NCI-H2227 treated with DMSO at 0.1 percent for 48 hours (cell line): ENCODE results near the gene TSPAN18.
A peak's percentile ranks its signal among the peaks of the same experiment; 100 is the strongest.

Source experiments
- DNase-seq: peaks from one replicate; lab custom pipeline; 2025; lab: John Stamatoyannopoulos, UW

The TSPAN18 gene

DNA sequence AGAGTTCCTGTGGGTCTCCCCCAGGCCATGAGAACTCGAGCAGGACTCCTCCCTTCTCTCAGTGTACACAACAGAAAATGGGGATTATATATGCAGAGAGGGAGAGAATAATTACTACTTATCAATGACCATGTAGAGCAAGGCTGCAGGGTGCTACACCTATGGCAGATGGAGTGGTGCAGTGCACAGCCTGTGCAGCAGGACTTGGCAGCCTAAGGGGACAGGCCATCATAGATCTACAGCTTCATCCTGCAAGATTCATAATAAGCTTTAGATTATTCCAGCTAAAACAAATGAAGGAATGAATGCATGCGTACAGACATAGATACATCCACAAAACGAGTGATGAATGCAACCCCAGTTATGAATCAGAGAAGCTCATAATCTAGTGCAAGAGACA lies 232.3 kb downstream of the TSPAN18 start:
- DNase-seq, result no peak

DNA sequence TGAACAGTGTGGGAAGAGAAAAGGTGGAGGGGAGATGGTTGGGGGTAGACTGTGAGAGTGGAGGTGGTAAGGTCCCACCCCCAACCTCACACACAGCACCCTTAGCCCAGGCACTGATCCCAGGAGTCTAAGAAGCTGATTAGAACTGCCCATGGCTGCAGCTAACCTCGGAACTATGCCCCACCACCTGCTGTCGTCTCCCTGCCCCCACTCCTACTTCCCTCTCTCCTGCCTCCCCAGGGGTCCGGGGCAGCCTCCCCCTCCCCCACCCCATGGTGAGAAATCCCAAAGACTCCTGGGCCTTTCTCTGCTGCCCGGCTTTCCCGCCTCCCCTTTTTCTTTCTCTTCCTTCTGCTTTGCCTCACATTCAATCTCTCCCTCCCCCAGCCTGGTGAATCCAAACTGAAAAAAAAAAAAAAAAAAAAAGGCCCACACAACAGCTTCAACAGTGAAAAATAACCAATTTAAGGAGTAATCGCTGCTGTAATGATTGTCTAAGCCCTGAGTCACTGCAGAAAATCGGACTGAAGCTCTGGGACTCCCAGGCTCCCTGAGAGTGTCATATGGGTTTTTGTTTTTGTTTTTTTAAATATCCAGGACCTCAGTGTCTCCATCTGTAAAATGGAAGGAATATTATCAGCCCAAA lies 233.6 kb downstream of the TSPAN18 start:
- peak; percentile 46 for DNase-seq

DNA sequence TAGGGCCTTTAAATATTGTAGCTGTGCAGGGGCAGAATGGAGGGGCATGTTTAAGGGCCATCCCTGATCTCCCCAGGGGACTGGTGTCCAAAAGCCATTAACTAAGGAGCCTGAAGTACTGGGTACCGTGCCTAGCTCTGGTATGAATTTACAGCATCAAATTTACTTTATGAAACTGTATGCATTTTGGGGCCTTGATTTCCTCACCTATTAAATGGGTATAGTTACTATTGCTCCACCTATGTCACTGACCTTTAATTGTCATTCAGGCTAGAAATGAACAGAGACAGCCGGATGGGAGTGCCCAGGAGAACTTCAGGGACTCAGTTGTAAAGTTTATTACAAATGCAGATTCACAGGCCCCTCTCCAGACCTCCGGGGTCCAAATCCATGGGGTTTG lies 235.7 kb downstream of the TSPAN18 start:
- no peak for DNase-seq

DNA sequence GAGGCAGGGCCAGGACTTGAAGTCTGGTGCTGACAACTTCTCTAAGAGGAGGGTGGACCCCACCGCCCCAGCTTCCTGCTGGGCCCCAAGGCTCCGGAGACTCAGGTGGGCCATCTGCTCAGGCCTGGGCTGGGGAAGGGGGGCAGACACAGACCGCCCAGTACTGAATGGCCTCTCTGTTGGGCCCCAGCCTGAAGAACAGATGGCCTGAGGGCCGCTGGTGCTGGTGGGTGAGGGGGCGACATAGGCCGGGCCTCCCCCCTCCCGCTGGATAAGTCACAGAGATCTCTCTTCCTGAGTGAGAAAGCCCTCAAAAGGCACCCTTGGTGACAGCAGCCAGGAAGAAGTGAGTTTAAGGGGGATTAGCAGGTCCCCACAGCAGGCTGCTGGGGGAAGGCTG lies 236.4 kb downstream of the TSPAN18 start:
- no peak for DNase-seq

DNA sequence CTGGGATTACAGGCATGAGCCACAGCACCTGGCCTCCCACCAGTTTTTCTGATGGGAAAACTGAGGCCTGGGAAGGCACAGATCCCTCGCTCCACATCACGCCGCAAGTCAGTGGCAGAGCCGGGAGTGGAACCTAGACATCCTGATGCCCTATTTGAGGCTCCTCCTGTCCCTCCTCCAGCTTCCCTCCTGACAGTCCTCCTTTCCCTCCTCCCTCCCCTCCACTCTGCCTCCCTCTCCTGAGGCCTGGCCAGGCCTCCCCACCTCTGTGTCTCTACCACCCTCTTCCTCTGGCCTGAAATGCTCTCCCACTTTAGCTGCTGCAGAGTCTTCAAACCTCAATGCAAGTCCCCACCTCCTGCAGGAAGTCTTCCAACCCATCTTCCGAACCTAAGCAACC lies 237.2 kb downstream of the TSPAN18 start:
- no peak for DNase-seq

DNA sequence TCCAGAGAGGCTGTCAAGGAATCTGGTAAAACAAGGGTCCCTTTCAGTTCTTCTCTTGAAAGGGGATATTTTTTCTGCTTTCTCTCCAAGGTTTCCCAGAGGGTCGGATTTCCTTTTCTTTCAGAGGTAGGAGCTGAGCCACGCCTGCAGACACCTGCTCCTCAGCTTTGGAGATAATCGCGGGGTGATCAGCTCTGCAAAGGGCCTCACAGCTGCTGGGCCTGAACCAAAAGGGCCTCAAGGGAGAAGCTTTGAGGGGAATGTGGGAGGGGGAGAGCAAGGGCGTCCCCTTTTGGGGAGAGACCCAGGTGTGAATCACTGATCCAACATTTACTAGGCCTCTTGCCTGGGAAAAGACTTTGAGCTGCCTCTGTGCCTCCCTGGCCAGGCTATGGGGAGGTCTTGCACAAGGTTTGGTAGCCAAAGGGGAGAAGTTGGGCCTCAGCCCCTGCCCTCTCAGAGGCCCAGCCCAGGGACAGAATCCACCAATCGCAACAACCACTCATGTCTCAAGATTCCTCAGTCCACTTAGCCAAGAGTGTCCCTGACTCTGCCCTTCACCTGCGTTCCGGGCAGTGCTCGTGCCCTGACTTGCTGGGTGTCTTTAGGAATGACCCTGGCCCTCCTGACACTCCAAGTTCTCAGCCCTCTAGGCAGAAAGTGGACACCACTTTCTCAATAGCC lies 237.9 kb downstream of the TSPAN18 start:
- no peak for DNase-seq

DNA sequence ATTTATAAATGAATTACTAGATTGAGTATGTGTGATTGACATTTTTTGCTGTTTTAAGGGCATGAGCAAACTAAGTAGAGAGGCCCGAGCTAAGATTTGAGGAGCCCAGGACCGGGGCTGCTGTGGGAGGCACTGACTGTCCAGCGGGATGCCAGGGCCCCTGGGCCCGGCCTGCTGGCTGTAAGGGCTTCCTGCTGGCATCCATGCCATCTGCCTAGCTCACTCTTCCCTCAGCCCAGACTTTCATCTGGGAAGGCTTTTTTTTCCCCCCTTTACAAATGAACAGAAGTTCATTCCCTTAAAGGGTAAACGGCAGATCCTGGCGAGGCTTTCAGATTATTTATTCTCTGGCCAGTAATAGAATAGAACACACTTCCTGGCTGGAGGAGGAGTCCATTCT lies 239.9 kb downstream of the TSPAN18 start:
- DNase-seq, result no peak

DNA sequence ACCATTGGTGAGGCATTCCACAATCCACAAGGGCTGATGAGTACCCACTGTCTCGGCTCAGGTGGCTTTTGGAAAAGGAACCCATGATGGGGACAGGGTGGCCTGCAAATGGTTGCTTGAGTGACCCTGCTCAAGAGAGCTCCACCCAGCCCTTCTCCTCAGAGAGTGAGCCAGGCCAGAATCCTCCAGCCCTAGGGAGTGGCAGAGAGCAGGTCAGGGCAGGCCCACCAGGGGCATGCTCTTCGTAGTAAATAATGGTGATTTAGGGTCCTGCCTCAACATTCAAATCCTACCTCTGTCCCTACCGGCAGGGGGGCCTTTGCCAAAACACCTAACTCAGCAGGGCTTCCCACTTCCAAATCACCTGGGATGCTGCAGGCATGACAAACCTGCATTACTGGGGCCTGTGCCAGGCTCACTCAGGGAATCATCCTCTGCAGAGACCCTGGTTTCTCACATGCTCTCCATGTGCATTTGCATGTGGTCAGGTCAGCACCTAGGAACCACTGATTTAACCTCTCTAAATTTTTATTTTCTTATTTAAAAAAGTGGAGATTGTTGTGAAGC lies 241.3 kb downstream of the TSPAN18 start:
- DNase-seq, result no peak

DNA sequence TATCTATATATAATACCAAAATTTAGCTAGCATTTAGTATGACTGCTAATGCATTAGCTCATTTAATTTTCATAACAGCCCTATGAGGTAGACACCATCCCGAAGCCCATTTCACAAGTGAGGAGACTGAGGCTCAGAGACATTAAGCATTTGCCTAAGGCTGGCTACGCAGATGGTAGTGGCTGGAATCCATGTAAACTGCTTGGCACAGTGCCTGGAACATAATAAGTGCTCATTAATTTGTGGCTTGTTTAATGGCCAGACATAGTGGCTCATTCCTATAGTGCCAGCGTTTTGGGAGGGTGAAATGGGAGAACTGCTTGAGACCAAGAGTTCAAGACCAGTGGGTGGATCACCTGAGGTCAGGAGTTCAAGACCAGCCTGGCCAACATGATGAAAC lies 241.7 kb downstream of the TSPAN18 start:
- DNase-seq, result no peak

DNA sequence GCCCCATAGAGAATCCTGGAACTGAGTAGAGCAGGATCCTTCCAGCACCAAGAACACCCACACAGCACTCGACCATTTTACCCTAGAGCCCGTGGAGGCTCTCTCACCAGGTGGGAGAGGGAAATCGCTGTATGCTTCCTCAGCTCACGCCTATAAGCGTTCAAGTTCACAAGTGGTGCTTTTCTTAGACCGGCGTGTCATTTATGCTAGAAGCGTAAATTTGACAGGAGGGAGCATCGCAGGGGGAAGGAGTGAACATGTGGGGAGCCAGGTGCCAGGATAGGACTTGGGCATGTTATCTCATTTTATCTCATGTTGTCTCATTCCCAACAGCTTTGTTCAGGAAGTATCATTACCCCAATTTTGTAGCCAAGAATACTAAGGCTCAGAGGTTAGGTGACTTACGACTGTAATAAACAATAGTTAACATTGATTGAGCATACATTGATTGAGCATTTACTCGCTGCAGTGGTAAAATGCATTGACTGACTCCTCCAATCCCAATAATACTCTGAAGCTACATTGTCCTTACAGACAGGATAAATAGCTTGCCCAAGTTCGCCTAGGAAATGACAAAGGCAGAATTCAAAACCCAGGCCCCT lies 243.0 kb downstream of the TSPAN18 start:
- no peak for DNase-seq

DNA sequence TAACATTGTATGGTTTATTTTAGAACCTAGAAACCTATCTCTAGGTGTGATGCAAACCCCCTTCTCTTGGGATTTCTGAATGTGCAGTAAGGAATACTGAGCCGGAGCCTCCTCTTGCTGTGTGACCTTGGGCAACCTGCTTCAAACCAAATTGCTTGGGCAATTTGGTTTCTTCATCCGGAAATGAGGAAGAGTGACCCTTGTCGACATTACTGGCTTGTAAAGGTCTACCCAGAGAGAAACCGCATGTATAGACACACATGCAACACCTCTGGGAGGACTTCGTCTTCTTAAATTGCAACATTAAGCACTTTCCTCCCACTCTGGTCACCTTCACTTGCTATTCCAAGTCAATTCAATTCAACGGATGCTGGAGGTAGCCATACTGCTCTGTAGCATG lies 243.5 kb downstream of the TSPAN18 start:
- DNase-seq, result no peak

DNA sequence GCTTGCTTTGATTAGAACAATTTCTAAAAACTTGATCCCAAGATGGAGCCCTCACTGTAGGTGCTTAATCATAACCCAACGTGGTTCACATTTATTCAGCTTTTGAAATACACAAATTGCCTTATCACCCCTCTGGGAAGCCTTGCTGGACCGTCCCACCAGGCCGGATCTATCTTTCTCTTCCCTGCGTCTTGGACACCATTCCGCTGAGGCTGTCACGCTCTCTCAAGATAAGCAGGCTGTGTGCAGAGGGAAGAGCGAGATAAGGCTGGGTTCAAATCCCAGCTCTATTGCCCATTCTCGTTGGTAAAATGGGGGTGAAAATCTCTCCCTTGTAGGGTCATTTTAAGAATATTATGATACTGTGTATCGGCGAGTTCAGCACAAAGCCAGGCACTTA lies 244.4 kb downstream of the TSPAN18 start:
- no peak for DNase-seq

DNA sequence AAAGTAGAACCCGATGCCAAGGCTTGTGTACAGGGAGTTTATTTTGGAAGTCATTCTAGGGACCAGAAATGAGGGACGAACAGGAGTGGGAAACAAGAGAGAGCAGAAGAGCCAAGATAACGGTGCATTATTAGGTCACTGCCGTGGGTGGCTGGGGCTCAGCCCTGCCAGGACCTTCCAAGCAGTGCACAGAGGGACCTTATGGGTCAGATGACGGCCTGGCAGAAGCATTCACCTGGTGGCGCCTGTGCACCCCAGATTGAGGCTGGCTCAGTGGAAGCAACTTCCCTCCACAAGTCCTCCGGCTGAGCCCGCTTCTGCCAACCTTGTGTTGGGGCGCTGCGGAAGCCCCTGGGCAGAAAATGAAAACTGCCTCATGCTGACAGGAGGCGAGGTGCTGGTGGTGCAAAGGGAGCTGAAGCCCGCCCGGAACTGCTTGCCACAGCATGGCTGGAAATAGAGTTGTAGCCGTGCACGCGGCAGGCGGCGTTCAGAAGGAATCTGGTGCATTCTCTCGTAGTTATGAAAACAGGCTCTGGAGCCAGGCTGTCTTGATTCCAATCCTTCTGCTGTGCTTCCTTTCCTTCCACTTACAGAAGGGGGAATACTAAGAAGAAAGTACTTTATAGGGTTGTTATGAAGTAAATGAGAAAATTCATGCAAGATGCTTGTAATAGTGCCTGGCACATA lies 246.1 kb downstream of the TSPAN18 start:
- DNase-seq, result no peak

DNA sequence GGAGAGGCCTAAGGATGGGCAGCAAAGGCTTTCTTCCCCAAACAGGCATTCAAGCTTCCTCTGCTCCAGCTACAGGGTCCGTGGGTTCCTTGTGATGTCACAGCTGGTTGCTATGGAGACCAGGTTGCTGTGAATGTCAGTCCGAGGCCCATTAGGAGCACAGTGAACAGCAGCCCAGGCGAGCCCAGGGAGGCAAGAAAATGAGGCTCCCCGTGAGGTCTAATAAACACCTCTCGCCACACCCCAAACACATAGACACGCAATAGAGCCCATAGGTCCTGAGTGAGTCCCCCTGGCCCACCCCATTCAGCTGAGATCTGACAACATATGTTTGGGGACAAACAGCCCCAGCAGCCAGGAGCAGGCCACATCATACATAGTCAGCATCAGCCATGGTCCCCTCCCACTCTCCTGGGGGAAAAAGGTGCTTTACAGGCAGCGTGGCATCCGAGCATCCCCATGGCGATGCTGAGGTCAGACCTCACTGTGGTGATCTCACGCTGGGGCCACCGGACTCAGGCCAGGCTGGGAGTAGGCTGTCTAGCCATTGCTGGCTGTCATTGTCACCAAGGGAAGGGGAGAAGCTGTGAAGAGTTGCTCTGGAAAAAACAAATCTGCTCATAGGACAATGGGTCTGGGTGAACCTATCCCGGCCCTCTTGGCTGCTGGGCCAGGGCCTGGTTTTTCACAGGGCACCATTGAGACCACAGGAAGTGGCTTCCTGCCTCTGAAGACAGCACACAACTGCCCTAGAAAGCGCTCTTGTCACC lies 247.1 kb downstream of the TSPAN18 start:
- DNase-seq, result no peak

DNA sequence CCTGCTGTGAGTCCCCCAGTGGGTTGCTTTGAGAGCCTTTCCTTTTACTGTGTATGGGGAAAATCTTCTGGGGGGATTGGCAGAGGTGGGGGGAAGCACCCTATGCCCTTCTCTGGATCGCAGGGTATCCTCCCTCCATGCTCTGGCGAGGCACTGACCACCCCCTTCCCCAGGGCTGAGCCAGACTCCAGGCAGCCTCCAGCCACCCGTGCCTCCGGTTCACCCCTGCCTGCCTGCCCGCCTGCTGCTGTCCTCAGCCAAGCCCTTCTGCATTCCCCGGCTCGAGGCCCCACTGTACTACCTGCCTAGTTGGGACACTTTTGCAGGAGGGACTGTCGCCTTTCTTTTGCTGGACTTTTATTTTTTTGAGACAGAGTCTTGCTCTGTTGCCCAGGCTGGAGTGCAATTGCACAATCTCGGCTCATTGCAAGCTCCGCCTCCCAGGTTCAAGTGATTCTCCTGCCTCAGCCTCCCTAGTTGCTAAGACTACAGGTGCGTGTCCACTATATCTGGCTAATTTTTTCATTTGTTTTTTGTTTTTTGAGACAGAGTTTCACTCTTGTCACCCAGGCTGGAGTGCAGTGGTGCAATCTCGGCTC lies 247.7 kb downstream of the TSPAN18 start:
- DNase-seq, result no peak

DNA sequence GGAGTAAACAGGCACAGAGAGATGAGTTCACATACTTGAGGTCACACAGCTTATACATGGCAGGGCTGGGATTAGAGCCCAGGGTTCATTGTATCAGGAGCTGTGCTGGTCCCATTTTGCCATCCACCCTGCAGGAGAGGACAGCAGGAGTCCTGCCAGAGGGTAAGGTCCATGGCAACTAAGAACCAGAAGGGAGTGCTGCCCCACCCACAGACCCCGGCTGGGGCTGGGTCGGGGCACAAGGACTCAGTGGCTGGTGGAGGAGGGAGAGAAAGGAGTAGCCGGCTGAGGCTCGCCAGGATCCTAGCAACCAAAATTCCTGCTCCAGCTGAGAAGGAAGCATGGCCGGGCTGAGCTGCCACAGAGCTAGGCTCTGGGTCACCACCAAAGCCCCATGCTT lies 249.8 kb downstream of the TSPAN18 start:
- no peak for DNase-seq

DNA sequence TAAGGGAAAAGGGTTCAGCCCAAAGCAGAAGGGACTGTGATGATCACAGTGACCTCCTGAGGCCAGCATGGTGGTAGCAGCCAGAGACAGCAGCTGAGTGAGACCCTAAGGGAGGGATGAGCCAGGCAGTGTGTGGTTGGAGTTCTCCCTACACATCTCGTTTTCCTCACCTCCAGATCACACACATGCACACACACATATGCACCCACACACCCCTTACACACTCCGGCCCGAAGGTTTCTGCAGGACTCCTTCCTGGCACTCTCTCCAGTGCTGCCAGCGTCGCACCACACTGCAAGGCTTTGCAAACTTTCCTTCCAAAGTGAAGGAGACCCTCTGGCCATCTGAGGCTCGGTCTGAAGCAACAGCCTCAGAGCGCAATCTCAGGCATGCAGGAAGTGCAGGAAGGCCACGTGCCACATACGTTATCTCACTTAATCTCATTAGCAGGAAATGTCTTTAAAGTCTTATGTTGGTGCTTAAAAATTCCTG lies 250.8 kb downstream of the TSPAN18 start:
- DNase-seq, result no peak

DNA sequence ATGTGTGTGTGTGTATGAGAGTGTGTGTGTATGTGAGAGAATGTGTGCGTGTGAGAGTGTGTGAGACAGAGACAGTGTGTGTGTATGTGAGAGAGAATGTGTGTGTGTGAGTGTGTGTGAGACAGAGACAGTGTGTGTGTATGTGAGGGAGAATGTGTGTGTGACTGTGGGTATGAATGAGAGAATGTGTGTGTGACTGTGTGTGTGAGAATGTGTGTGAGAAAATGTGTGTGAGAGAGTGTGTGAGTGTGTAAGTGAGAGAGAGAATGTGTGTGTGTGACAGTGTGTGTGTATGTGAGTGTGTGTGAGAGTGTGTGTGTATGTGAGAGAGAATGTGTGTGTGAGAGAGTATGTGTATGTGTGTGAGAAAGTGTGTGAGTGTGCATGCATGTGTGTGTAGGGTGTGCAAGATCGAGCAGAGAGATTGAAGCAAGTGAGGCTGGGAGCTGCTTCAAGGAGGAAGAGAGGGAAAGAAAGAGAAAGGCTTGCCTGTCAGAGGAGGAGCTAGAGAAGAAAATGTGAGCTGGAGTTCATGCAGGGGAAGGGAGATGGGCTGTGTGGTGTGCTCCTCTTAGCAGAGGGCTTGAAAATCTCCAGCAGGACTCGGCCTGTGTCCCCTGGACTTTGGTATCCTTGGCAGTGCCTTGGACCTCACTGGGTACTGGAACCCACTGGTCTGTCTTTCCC lies 251.7 kb downstream of the TSPAN18 start:
- DNase-seq, result no peak

DNA sequence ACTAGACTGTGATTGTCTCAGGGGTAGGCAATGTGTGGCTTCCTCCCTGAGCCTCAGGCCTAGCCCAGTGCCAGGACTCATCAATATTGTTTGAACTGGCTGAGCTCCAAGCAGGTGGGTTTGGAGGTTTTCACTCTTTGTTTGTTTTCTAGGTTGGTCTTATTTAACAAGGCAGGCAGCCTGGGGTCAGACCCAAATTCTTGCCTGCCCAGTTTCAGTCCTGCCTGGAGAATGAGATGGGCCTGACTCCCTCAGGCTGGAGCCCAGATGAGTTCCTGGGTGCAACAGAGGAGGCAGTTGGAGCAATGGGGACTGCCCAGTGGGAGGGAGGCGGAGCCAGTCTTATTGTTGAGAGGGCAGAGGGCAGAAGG lies 252.2 kb downstream of the TSPAN18 start:
- DNase-seq, result no peak

DNA sequence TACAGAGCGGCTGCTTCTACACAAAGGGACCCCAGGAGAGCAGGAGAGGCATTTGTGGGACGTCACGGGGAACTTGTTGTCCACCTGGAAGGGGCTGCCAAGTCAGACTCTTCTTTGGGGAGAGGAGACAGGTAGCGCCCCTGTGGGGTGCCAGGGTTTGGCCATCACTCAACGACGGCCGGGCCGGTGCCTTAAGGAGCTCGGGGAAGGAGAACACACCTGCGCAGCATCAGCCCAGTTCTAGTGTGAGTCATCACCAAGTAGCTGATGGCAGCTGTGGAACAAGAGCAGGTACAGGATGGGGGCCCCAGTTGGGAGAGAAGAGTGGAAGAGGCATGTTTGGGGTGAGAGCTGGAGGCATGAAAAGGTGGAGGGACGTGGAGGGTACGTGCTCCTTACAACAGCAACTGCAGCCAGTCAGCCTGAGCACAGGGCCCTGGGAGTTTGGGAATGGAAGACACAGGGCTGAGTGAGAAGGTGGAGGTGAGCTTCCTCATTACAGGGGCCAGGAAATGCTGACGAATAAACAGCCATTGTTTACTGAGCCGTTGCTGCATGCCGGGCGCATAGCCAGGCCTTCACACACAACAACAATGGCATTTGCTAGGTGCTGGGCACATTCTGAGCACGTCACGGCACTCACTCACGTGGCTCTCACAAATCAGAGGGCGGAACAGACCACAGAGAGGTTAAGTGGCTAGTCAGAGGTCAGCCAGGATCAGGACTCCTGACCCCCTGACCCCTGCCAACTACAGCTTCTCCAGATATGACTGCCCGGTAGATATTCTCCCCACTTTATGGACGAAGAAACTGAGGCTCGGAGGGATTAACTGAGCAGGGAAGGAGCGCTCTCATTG lies 253.0 kb downstream of the TSPAN18 start:
- DNase-seq, result no peak
